ENCODE results near the gene WAC. TPM values are rescaled to one million over a fixed set of nuclear protein-coding genes. Genes with fewer than 3 reads are reported as not detected.

The WAC gene
- total and polyA plus RNA-seq, 9 of the 15 experiments (the other 6 are each of a cell fraction or from before 2014, with no cell fraction given) = 24.8 to 123 (median 78.2) TPM

DNA sequence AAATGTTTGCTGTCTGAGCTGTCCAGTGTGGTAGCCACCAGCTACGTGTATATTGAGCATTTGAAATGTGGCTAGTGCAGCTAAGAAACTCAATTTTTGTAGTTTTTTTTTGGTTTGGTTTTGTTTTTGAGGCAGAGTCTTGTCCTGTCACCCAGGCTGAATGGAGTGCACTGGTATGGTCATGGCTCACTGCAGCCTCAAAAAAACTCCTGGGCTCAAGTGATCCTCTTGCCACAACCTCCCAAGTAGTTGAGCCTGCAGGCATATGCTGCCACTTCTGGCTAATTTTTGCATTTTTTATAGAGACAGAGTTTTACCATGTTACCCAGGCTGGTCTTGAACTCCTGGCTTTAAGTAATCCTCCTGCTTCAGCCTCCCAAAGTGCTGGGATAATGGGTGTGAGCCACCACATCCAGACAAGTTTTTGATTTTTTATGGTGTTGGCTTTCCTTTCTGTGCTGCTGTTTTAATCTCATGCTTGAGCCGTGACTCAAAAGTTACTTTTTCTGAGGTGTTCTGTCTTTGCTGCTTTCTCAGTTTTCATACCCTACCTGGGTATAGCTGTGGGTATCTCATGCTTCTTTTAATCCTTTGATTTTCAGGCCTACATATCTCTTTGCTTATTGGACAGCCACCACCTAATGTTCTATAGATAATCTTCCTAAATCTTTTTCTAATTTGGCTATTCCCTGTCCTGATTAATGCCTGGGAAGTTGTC, 16.0 kb downstream of the WAC start:
- Histone ChIP-seq H3K4me3 (no peak overlapping the region), H3K9me3 (replicated peaks; ENCODE audit: control insufficient read depth, insufficient read depth, low read depth, low read length) (no peaks in the 10 kb centered on the region), H3K36me3 (ENCODE audit: control insufficient read depth, insufficient read depth, low read length) (peaks cover 89% of the 10 kb centered on the region), H3K4me1 (replicated peaks in 1 of 2; ENCODE audit: control insufficient read depth in 2 of 2, insufficient read depth in 2 of 2, low read length in 2 of 2) (no peaks in the 10 kb centered on the region), H3K4me2 (ENCODE audit: insufficient read depth, low read length) (no peak overlapping the region), H2AFZ (ENCODE audit: low read depth, low read length) (no peak overlapping the region), H3K27ac (ENCODE audit: extremely low read depth, low read depth, low read length) (no peak overlapping the region), H3K79me2 (ENCODE audit: control insufficient read depth, insufficient read depth, low read length) (peaks cover 95% of the 10 kb centered on the region), H4K20me1 (replicated peaks; ENCODE audit: control insufficient read depth, insufficient read depth, low read length) (peaks cover 10% of the 10 kb centered on the region; the same call in 1 of the 2 replicates), H3K9ac (ENCODE audit: insufficient read depth in 1 of 2, low read depth in 2 of 2, low read length in 2 of 2) (no peak overlapping the region), H3K9me1 (ENCODE audit: control insufficient read depth, insufficient read depth, low read length) (no peaks in the 10 kb centered on the region), H3K27me3 (ENCODE audit: control insufficient read depth in 2 of 2, insufficient read depth in 2 of 2, low read length in 2 of 2) (no peaks in the 10 kb centered on the region)
- DNase-seq (ENCODE audit: extremely low read depth in 1 of 4, low spot score in 3 of 4) (no peak), ATAC-seq (peak; percentile 32), FAIRE-seq (no peak)
- intact Hi-C loops (cut with micrococcal nuclease) = no loop called here
- no peak for TF ChIP-seq TCF3 (CRISPR knock-in tag; IDR thresholded peaks at IDR 0.05)
- no peak for TF ChIP-seq MBD2 (IDR thresholded peaks at IDR 0.05; ENCODE audit: borderline replicate concordance, low read depth)
- TF ChIP-seq BMI1 (IDR thresholded peaks at IDR 0.05; ENCODE audit: low read length) = no peak
- no peak for TF ChIP-seq MCM2 (IDR thresholded peaks at IDR 0.05; ENCODE audit: low read depth)
- TF ChIP-seq CBX2 (IDR thresholded peaks at IDR 0.05; ENCODE audit: insufficient read depth, low read length, poor library complexity, severe bottlenecking) = no peak
- TF ChIP-seq, protein P1, sequence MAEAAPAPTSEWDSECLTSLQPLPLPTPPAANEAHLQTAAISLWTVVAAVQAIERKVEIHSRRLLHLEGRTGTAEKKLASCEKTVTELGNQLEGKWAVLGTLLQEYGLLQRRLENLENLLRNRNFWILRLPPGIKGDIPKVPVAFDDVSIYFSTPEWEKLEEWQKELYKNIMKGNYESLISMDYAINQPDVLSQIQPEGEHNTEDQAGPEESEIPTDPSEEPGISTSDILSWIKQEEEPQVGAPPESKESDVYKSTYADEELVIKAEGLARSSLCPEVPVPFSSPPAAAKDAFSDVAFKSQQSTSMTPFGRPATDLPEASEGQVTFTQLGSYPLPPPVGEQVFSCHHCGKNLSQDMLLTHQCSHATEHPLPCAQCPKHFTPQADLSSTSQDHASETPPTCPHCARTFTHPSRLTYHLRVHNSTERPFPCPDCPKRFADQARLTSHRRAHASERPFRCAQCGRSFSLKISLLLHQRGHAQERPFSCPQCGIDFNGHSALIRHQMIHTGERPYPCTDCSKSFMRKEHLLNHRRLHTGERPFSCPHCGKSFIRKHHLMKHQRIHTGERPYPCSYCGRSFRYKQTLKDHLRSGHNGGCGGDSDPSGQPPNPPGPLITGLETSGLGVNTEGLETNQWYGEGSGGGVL (CRISPR knock-in tag; IDR thresholded peaks at IDR 0.05) = no peak
- TF ChIP-seq, protein P2, sequence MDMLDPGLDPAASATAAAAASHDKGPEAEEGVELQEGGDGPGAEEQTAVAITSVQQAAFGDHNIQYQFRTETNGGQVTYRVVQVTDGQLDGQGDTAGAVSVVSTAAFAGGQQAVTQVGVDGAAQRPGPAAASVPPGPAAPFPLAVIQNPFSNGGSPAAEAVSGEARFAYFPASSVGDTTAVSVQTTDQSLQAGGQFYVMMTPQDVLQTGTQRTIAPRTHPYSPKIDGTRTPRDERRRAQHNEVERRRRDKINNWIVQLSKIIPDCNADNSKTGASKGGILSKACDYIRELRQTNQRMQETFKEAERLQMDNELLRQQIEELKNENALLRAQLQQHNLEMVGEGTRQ (CRISPR knock-in tag; IDR thresholded peaks at IDR 0.05) = no peak
- TF ChIP-seq ZNF124 (CRISPR knock-in tag; IDR thresholded peaks at IDR 0.05) = no peak
- in situ Hi-C loops (cut with MboI) = no loop called here
- 89% methylated on average over 2 of the region's 2 CpGs for WGBS (ENCODE audit: insufficient coverage, low coverage, missing lambda C conversion rate)
- no TSS peak for BruUV-seq (replicated peaks)
- ChIA-PET POLR2A (interaction anchor here (1.0 to 1.4 kb wide), 2 partner anchors 12 to 13 kb away, joined by 3 to 6 read pairs; no protein-coding TSS in a partner anchor), CTCF (ENCODE audit: low intra/inter-chr PET ratio) (no interaction called here)

Measured in K562 (cell line).